Measurements from ENCODE around the gene RAB11FIP3.

Gene RAB11FIP3

DNA sequence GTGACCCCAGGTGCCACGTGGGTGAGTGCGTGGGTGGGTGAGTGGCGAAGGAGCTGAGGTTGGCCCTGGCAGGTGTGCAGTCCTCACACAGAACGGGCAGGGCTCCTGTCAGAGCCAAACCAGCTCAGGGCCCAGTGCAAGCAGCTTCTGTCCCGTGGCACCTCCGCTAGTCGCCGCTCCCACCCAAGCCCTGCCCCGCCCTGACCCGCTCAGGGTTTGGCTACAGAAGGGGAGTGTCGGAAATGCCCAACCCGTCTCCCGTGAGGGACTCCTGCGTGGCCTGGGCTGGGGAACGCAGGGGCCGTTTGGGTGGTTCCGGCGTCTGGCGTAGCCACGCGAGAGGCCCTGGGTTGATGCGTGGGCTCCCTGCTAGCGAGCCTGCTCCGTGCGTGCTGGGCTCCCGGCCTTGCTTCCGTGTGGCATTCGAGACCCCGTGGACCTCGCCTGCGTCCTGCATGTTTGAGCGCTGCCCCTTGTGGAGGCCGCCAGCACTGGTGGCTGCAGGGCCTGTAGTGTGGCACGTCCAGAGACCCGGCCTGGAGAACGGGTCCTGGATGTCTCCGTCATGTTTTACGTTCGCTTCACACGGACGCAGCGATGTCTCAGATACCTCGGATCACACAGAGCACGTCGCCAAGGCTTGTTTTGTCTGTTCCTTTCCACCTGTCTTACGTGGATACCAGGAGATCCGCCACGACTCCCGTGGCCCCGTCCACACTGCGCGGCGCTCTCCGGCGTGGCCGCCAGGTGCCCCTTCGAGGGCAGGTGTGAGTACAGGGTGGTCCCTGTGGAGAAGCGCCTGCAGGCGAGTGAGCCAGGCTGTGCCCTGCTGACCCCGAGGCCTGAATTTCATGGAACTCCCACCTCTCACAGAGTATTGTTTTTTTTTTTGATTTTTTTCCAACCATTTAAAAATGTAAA lies 112.2 kb downstream of the RAB11FIP3 start:
- Histone ChIP-seq H3K27me3 (ENCODE audit: low read depth, low read length) (no peaks in the 10 kb centered on the region), H4K20me1 (ENCODE audit: insufficient read depth, low read length) (peaks cover 30% of the 10 kb centered on the region), H3K36me3 (replicated peaks; ENCODE audit: low read depth, low read length) (peaks cover 7% of the 10 kb centered on the region), H3K79me2 (ENCODE audit: low read length) (peaks cover 100% of the 10 kb centered on the region), H3K9me3 (ENCODE audit: insufficient read depth, low read length) (no peaks in the 10 kb centered on the region), H3K4me1 (ENCODE audit: low read length) (no peaks in the 10 kb centered on the region), H3K4me2 (ENCODE audit: low read length) (no peak overlapping the region), H3K27ac (ENCODE audit: low read length) (no peak overlapping the region), H3K9ac (ENCODE audit: low read length) (no peak overlapping the region), H3K4me3 (ENCODE audit: low read length) (no peak overlapping the region), H2AFZ (ENCODE audit: low read depth, low read length) (no peak overlapping the region)
- TF ChIP-seq, protein P1, sequence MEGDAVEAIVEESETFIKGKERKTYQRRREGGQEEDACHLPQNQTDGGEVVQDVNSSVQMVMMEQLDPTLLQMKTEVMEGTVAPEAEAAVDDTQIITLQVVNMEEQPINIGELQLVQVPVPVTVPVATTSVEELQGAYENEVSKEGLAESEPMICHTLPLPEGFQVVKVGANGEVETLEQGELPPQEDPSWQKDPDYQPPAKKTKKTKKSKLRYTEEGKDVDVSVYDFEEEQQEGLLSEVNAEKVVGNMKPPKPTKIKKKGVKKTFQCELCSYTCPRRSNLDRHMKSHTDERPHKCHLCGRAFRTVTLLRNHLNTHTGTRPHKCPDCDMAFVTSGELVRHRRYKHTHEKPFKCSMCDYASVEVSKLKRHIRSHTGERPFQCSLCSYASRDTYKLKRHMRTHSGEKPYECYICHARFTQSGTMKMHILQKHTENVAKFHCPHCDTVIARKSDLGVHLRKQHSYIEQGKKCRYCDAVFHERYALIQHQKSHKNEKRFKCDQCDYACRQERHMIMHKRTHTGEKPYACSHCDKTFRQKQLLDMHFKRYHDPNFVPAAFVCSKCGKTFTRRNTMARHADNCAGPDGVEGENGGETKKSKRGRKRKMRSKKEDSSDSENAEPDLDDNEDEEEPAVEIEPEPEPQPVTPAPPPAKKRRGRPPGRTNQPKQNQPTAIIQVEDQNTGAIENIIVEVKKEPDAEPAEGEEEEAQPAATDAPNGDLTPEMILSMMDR (IDR thresholded peaks at IDR 0.05; ENCODE audit: low read depth, low read length) = no peak
- no peak for TF ChIP-seq EZH2phosphoT487 (IDR thresholded peaks at IDR 0.05; ENCODE audit: low read depth)

DNA sequence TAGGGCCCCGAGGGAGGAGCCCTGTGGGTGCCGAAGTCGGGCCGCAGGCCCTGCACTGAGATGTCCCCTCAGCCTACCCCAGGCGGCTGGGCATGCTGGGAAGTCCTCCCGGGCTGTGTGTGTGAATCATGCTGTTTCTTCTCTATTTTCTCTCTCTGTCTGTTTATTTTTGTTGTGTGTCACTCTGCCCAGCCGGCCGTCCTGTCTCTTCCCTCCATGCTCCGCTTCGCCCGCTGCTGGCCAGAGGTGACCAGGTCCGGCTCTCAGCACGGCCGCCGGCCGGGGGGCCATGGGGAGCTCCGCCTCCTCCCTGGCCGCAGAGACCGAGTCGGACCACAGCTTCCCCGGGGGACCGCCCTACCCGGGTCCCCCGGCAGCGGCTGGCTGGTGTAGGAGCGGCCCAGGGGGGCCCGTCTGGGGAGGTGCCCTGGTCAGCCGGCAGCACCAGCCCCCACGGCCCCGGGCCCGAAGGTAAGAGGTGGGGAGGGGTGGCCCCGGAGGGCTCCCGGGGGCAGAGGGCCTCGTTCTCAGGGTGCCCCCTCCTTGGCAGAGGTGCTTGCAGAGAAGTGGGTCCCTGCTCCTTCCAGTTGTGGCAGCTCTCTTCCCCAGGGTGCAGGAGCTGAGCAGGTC lies 114.6 kb downstream of the RAB11FIP3 start:
- Histone ChIP-seq H4K20me1 (ENCODE audit: insufficient read depth, low read length) (peaks cover 19% of the 10 kb centered on the region), H3K27me3 (ENCODE audit: low read depth, low read length) (no peaks in the 10 kb centered on the region), H3K79me2 (ENCODE audit: low read length) (peaks cover 97% of the 10 kb centered on the region), H3K4me2 (ENCODE audit: low read length) (no peak overlapping the region), H3K9me3 (ENCODE audit: insufficient read depth, low read length) (no peaks in the 10 kb centered on the region), H3K4me3 (ENCODE audit: low read length) (no peak overlapping the region), H3K9ac (ENCODE audit: low read length) (no peak overlapping the region), H3K4me1 (ENCODE audit: low read length) (no peaks in the 10 kb centered on the region), H2AFZ (ENCODE audit: low read depth, low read length) (no peak overlapping the region), H3K36me3 (replicated peaks; ENCODE audit: low read depth, low read length) (peaks cover 7% of the 10 kb centered on the region), H3K27ac (ENCODE audit: low read length) (no peak overlapping the region)
- TF ChIP-seq EZH2phosphoT487 (IDR thresholded peaks at IDR 0.05; ENCODE audit: low read depth) = no peak
- TF ChIP-seq, protein P1 (IDR thresholded peaks at IDR 0.05; ENCODE audit: low read depth, low read length) = no peak

DNA sequence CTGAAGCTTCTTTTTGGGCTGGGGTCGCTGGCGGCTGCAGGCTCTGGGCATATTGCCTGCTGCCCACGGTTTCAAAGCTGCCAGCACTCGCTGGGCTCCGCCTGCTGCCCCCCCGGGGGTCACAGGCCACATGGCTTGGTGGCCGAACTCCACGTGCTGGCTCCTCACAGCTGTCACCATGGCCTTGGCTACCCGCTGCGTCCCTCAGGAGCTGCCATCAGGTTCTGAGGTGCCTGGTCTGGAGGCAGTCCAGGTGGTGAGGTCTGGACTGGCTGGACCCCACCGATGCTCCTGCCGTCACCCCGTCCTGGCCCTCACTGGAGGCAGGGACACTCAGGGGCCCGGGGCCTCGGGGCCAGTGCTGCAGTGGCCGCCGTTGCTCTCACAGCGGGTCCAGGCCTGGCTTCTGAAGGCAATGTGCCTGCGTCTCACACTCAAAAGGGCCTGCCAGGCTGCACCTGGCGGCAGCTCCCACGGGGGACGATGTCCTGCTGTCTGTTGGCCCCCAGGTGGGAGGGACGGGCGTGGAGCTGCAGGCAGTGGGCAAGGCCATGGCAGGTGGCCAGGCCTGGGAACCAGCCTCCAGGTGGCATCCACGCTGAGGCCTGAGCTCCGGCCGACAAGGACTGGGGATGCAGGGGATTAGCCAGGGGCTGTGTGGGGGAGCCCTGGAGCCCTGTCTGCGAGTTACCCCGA lies 115.3 kb downstream of the RAB11FIP3 start:
- no peak overlapping the region for H3K27ac ChIP-seq (ENCODE audit: low read length)
- H3K4me2 ChIP-seq (ENCODE audit: low read length) = no peak overlapping the region
- no peaks in the 10 kb centered on the region for H3K27me3 ChIP-seq (ENCODE audit: low read depth, low read length)
- no peaks in the 10 kb centered on the region for H3K9me3 ChIP-seq (ENCODE audit: insufficient read depth, low read length)
- H3K79me2 ChIP-seq (ENCODE audit: low read length) = peaks cover 97% of the 10 kb centered on the region
- peaks cover 19% of the 10 kb centered on the region for H4K20me1 ChIP-seq (ENCODE audit: insufficient read depth, low read length)
- no peak overlapping the region for H3K9ac ChIP-seq (ENCODE audit: low read length)
- no peak overlapping the region for H3K4me3 ChIP-seq (ENCODE audit: low read length)
- TF ChIP-seq, protein P1 (IDR thresholded peaks at IDR 0.05; ENCODE audit: low read depth, low read length) = no peak
- TF ChIP-seq EZH2phosphoT487 (IDR thresholded peaks at IDR 0.05; ENCODE audit: low read depth) = no peak
- no peak overlapping the region for H2AFZ ChIP-seq (ENCODE audit: low read depth, low read length)
- H3K4me1 ChIP-seq (ENCODE audit: low read length) = no peaks in the 10 kb centered on the region
- H3K36me3 ChIP-seq (replicated peaks; ENCODE audit: low read depth, low read length) = peaks cover 7% of the 10 kb centered on the region
